ENCODE data around the gene FBXL17. TPM values are rescaled to one million over a fixed set of nuclear protein-coding genes. Genes with fewer than 3 reads are reported as not detected.

The FBXL17 gene
- total RNA-seq, 1 experiment from 2014 or later = 5.3 TPM

DNA sequence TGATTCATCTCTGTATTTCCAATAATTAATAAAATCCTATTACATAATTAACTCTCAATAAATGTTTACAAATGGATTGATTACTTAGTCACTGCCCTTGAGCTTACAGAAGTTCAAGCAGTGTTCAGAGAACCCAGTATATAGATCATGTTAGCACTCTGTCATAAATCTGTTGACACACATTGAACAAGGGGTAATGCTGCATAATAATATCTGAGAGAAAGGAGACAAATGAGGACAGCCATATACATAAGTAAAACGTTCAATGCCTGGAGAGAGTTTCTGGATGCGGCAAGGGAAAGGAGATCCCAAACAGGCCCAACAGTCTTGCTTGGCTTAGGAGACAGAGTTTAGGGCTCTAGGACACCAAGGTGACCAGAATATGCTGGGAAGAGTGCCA, 270.2 kb downstream of the FBXL17 start:
- Histone ChIP-seq H3K79me2 (ENCODE audit: insufficient read depth, low read length) (no peaks in the 10 kb centered on the region), H3K4me2 (ENCODE audit: insufficient read depth, insufficient read length, low read length) (no peak overlapping the region), H3K4me1 (ENCODE audit: insufficient read depth, low read length) (no peaks in the 10 kb centered on the region), H3K23ac (ENCODE audit: insufficient read length, low read depth, low read length) (no peak overlapping the region), H3K9me3 (ENCODE audit: control insufficient read depth, low read depth, low read length) (no peaks in the 10 kb centered on the region), H2BK5ac (ENCODE audit: insufficient read length, low read length) (no peak overlapping the region), H2AK5ac (ENCODE audit: insufficient read length, low read length) (no peak overlapping the region), H3K27ac (ENCODE audit: insufficient read length, low read depth, low read length) (no peak overlapping the region), H2BK20ac (ENCODE audit: low read depth, low read length, poor library complexity, severe bottlenecking) (no peak overlapping the region), H4K5ac (ENCODE audit: insufficient read length, low read depth, low read length) (no peak overlapping the region), H3K9ac (ENCODE audit: extremely low read depth, insufficient read length, low read length) (no peak overlapping the region), H3K56ac (ENCODE audit: insufficient read length, low read depth, low read length) (no peak overlapping the region), H3K79me1 (ENCODE audit: insufficient read depth, low read depth, low read length, poor library complexity, severe bottlenecking) (no peaks in the 10 kb centered on the region), H2AFZ (ENCODE audit: low read length) (no peak overlapping the region), H4K8ac (replicated peaks; ENCODE audit: insufficient read length, low read depth, low read length) (no peak overlapping the region), H3K27me3 (ENCODE audit: insufficient read depth, low read length) (no peaks in the 10 kb centered on the region), H3K4ac (ENCODE audit: low read depth, low read length) (no peak overlapping the region), H2BK15ac (ENCODE audit: low read depth, low read length) (no peak overlapping the region), H3K23me2 (ENCODE audit: insufficient read length, low read depth, low read length, poor library complexity, severe bottlenecking) (no peaks in the 10 kb centered on the region), H3T11ph (ENCODE audit: low read length) (no peak overlapping the region), H3K14ac (ENCODE audit: insufficient read depth, low read length) (no peak overlapping the region), H2BK120ac (ENCODE audit: low read depth, low read length, poor library complexity, severe bottlenecking) (no peak overlapping the region), H2BK12ac (ENCODE audit: insufficient read length, low read depth, low read length) (no peak overlapping the region), H4K20me1 (ENCODE audit: control insufficient read depth, insufficient read depth, insufficient read length) (no peaks in the 10 kb centered on the region), H4K91ac (ENCODE audit: insufficient read length, low read depth, low read length) (no peak overlapping the region), H3K18ac (ENCODE audit: insufficient read length, low read depth, low read length) (no peak overlapping the region)
- Mint-ChIP-seq H3K27ac (peak overlapping the region in 1 of 3 experiments; percentile 59; a peak in 2 of 7 replicates), H3K9me3 (peaks cover 3 to 9% of the 10 kb centered on the region in 2 experiments; a peak in 4 of 5 replicates), H3K4me1 (peaks cover 15 to 16% of the 10 kb centered on the region in 2 experiments), H3K36me3 (ENCODE audit: insufficient read depth in 1 of 3, low read depth in 3 of 3) (peaks cover 4 to 16% (median 11%) of the 10 kb centered on the region in 3 experiments), H3K4me3 (no peak overlapping the region), H3K27me3 (ENCODE audit: low read depth) (no peaks in the 10 kb centered on the region)
- TF ChIP-seq, protein P1, sequence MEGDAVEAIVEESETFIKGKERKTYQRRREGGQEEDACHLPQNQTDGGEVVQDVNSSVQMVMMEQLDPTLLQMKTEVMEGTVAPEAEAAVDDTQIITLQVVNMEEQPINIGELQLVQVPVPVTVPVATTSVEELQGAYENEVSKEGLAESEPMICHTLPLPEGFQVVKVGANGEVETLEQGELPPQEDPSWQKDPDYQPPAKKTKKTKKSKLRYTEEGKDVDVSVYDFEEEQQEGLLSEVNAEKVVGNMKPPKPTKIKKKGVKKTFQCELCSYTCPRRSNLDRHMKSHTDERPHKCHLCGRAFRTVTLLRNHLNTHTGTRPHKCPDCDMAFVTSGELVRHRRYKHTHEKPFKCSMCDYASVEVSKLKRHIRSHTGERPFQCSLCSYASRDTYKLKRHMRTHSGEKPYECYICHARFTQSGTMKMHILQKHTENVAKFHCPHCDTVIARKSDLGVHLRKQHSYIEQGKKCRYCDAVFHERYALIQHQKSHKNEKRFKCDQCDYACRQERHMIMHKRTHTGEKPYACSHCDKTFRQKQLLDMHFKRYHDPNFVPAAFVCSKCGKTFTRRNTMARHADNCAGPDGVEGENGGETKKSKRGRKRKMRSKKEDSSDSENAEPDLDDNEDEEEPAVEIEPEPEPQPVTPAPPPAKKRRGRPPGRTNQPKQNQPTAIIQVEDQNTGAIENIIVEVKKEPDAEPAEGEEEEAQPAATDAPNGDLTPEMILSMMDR (conservative IDR thresholded peaks at IDR 0.05) = no peak
- no CpG with 5 or more reads among the region's 2 CpGs for WGBS (ENCODE audit: extremely low coverage, insufficient read length, low lambda C conversion rate)
- no peak for DNase-seq
